Glutamatergic neuron (in vitro differentiated cells): ENCODE results near the gene RBM23. TPM values are rescaled to one million over a fixed set of nuclear protein-coding genes. Genes with fewer than 3 reads are reported as not detected.
A peak's percentile ranks its signal among the peaks of the same experiment; 100 is the strongest.
"Not testable (repeated sequence)": the region's sequence is repeated elsewhere in the genome, so short reads cannot be mapped to it uniquely, and the experiment has no call there.

ENCODE experiments used
- DNase-seq: peaks from one replicate; pipeline ENCODE4 v3.0.0; 2022
- H3K27ac Mint-ChIP-seq: one replicate; pipeline ENCODE4 v1.8.0; 2020; ENCODE audit warnings: mild to moderate bottlenecking, mixed read lengths, inconsistent platforms; ENCODE audit not compliant: unreplicated experiment
- H3K27me3 Mint-ChIP-seq: one replicate; pipeline ENCODE4 v1.8.0; 2020; ENCODE audit warnings: mild to moderate bottlenecking, moderate library complexity, mixed read lengths, inconsistent platforms; ENCODE audit not compliant: unreplicated experiment
- H3K36me3 Mint-ChIP-seq: one replicate; pipeline ENCODE4 v1.8.0; 2020; ENCODE audit warnings: mild to moderate bottlenecking, mixed read lengths, inconsistent platforms; ENCODE audit not compliant: unreplicated experiment
- H3K4me1 Mint-ChIP-seq: one replicate; pipeline ENCODE4 v1.8.0; 2020; ENCODE audit warnings: mild to moderate bottlenecking, low read depth, mixed read lengths, inconsistent platforms; ENCODE audit not compliant: unreplicated experiment
- H3K4me3 Mint-ChIP-seq: one replicate; pipeline ENCODE4 v1.8.0; 2020; ENCODE audit warnings: mild to moderate bottlenecking, mixed read lengths, inconsistent platforms; ENCODE audit not compliant: unreplicated experiment
- H3K9me3 Mint-ChIP-seq: one replicate; pipeline ENCODE4 v1.8.0; 2020; ENCODE audit warnings: mild to moderate bottlenecking, moderate library complexity, mixed read lengths, inconsistent platforms; ENCODE audit not compliant: unreplicated experiment
- total RNA-seq: library from RNA; stranded (reverse); fragmentation: NEBNext Ultra II Directional; extraction: Animal tissue kit (Norgen Biotek cat#: 25700); gene quantifications from one replicate; pipeline ENCODE4 v1.2.1, GENCODE V29; 2021; ENCODE audit not compliant: unreplicated experiment
- TF ChIP-seq, protein P1 (sequence below): fragments of 200-600 bp; sonication (generic); IDR thresholded peaks from one replicate; pipeline ENCODE4 v1.5.0; 2021; ENCODE audit not compliant: partially characterized antibody, unreplicated experiment

The RBM23 gene
- total RNA-seq, 1 donor from 2014 or later: 70.9 TPM

DNA sequence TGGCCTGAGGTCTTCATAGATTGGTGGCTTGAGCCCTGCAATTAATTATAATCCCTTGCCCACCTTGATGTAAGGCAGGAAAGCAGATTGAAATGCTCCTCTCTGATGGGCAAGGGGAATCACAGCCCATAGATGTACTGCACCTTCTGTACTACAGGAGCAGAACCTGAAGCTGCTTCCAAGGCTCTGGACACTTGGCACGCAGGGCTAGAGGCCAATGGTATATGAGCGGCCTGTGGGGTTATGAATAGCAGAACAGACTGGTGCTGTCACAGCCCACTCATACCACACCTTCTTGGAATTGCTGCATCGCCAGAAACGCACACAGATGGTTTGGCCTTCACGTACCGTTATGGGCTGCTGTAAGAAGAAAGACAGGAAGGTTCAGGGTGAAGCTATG is 1.7 kb upstream of the RBM23 start:
- TF ChIP-seq, protein P1, sequence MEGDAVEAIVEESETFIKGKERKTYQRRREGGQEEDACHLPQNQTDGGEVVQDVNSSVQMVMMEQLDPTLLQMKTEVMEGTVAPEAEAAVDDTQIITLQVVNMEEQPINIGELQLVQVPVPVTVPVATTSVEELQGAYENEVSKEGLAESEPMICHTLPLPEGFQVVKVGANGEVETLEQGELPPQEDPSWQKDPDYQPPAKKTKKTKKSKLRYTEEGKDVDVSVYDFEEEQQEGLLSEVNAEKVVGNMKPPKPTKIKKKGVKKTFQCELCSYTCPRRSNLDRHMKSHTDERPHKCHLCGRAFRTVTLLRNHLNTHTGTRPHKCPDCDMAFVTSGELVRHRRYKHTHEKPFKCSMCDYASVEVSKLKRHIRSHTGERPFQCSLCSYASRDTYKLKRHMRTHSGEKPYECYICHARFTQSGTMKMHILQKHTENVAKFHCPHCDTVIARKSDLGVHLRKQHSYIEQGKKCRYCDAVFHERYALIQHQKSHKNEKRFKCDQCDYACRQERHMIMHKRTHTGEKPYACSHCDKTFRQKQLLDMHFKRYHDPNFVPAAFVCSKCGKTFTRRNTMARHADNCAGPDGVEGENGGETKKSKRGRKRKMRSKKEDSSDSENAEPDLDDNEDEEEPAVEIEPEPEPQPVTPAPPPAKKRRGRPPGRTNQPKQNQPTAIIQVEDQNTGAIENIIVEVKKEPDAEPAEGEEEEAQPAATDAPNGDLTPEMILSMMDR: no peak
- H3K4me3 Mint-ChIP-seq: no peak overlapping the region
- peaks cover 4% of the 10 kb centered on the region for H3K4me1 Mint-ChIP-seq
- DNase-seq: no peak
- no peak overlapping the region for H3K27ac Mint-ChIP-seq
- peaks cover 9% of the 10 kb centered on the region for H3K9me3 Mint-ChIP-seq
- H3K27me3 Mint-ChIP-seq: peaks cover 13% of the 10 kb centered on the region
- H3K36me3 Mint-ChIP-seq: no peaks in the 10 kb centered on the region

DNA sequence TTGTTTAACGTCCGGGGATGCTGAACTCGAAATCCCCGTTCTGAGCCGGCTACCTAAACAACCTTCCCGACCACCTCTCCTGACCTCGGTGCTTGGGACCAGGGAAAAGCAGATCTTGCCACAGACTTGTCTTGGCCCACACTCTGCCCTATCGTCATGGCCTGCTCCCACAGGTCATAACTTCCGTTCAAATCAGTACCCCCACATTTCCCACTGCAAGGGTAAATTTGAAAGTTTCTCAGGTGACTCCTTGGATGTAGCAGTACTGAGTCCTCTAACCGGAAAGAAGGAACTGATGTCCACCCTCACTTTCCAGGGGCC is 612 bp upstream of the RBM23 start:
- TF ChIP-seq, protein P1: no peak
- Mint-ChIP-seq H3K9me3 (peaks cover 9% of the 10 kb centered on the region), H3K4me3 (peak overlapping the region; percentile 98), H3K27me3 (peaks cover 10% of the 10 kb centered on the region), H3K4me1 (peaks cover 4% of the 10 kb centered on the region), H3K36me3 (no peaks in the 10 kb centered on the region), H3K27ac (peak overlapping the region; percentile 100)
- DNase-seq: no peak

DNA sequence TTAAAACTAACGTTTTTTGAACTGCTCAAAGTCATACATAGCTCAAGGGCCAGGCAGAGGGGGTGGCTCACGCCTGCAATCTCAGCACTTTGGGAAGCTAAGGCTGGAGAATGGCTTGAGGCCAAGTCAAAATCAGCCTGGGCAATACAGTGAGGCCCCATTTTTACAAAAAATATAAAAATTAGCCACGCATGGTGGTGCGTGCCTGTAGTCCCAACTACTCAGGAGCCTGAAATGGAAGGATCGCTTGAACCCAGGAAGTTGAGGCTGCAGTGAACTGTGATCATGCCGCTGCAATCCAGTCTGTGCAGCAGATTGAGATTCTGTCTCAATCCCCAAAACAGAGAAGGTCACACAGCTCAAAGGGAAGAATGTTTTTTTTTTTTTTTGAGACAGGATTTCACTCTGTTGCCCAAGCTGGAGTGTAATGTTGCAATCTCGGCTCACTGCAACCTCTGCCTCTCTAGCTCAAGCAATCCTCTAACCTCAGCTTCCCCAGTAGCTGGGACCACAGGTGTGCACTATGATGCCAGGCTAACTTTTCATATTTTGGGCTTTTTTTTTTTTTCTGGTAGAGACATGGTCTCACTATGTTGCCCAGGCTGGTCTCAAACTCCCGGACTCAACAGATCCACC is 2.9 kb downstream of the RBM23 start:
- no peak overlapping the region for H3K27ac Mint-ChIP-seq
- peaks cover 4% of the 10 kb centered on the region for H3K4me1 Mint-ChIP-seq
- no peak for DNase-seq
- H3K36me3 Mint-ChIP-seq: no peaks in the 10 kb centered on the region
- H3K4me3 Mint-ChIP-seq: no peak overlapping the region
- peaks cover 9% of the 10 kb centered on the region for H3K9me3 Mint-ChIP-seq
- TF ChIP-seq, protein P1: no peak
- peaks cover 10% of the 10 kb centered on the region for H3K27me3 Mint-ChIP-seq

DNA sequence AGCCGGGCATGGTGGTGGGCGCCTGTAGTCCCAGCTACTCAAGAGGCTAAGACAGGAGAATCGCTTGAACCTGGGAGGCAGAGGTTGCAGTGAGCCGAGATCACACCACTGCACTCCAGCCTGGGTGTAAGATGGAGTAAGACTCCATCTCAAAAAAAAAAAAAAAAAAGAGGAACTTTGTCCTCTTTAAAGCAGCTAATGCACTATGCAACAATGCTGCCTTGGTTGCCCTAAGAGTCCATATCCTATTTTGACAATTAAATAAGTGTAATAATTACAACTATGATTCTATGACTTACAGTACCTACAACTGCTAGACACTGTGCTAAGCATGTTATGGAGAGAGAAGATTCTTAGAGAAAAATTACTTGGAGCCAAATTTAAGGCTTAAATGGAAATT is 4.1 kb downstream of the RBM23 start:
- not testable (repeated sequence) for H3K4me3 Mint-ChIP-seq, H3K36me3 Mint-ChIP-seq, H3K9me3 Mint-ChIP-seq, DNase-seq, H3K27ac Mint-ChIP-seq, H3K27me3 Mint-ChIP-seq, H3K4me1 Mint-ChIP-seq

DNA sequence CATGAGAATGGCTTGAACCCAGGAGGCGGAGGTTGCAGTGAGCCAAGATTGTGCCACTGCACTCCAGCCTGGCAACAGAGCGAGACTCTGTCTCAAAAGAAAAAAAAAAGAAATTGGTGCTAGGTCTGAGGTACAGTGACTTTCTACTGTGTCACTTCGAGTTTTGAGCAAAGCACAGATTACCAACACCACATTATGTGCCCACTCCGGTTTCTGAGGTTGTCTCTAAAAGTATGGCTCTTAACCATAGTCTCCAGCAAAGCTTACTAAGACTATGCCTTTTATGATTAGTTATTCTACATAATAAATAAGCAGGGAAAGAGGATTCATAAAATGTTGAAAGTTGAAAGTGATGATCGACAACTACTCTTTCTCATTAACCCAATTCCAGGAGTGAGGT is 8.0 kb downstream of the RBM23 start:
- Mint-ChIP-seq H3K4me1 (peaks cover 5% of the 10 kb centered on the region), H3K27me3 (peaks cover 5% of the 10 kb centered on the region), H3K9me3 (no peaks in the 10 kb centered on the region), H3K4me3 (no peak overlapping the region), H3K36me3 (no peaks in the 10 kb centered on the region), H3K27ac (no peak overlapping the region)
- no peak for DNase-seq
- TF ChIP-seq, protein P1: no peak
